IPS-18a (cell line): Measurements from ENCODE around the gene CREG2.

Experiments
- H3K27ac ChIP-seq: one replicate; pipeline ENCODE4 v1.5.1; 2013; ENCODE audit warnings: low read length
- H3K27me3 ChIP-seq: one replicate; pipeline ENCODE4 v1.6.1; 2013; ENCODE audit warnings: mild to moderate bottlenecking, low read length; ENCODE audit not compliant: control insufficient read depth, insufficient read depth
- H3K36me3 ChIP-seq: one replicate; pipeline ENCODE4 v1.6.1; 2013; ENCODE audit warnings: low read depth, low read length; ENCODE audit not compliant: control insufficient read depth
- H3K4me1 ChIP-seq: one replicate; pipeline ENCODE4 v1.6.1; 2013; ENCODE audit warnings: low read depth, low read length; ENCODE audit not compliant: control insufficient read depth
- H3K4me3 ChIP-seq: one replicate; pipeline ENCODE4 v1.5.1; 2013; ENCODE audit warnings: low read length
- H3K9ac ChIP-seq: one replicate; pipeline ENCODE4 v1.6.1; 2013; ENCODE audit warnings: mild to moderate bottlenecking, low read length, moderate library complexity
- H3K9me3 ChIP-seq: one replicate; pipeline ENCODE4 v1.6.1; 2013; ENCODE audit warnings: low read depth, low read length; ENCODE audit not compliant: control insufficient read depth

CREG2 gene

GRCh38 chr2:101387151-101387834, at the start of gene CREG2:
Gene CREG2, minus strand, starts transcription at chr2:101387503. Its CDS starts 46 bp downstream, at chr2:101387457.
- Histone ChIP-seq H3K9me3 (no peaks in the 10 kb centered on the region), H3K4me1 (peaks cover 3% of the 10 kb centered on the region), H3K27ac (no peak within 1 kb of the TSS), H3K4me3 (peak within 1 kb of the TSS; percentile 76), H3K9ac (no peak within 1 kb of the TSS), H3K36me3 (no peaks in the 10 kb centered on the region), H3K27me3 (peaks cover 42% of the 10 kb centered on the region)

- H3K27me3 ChIP-seq, result peaks cover 6% of the 10 kb centered on the region
- H3K9ac ChIP-seq, result peak overlapping the region; percentile 6
- no peaks in the 10 kb centered on the region for H3K36me3 ChIP-seq
- H3K9me3 ChIP-seq, result no peaks in the 10 kb centered on the region
- H3K27ac ChIP-seq, result no peak overlapping the region
- peaks cover 11% of the 10 kb centered on the region for H3K4me1 ChIP-seq
- no peak overlapping the region for H3K4me3 ChIP-seq
Observed at GRCh38 chr2:101435001-101435862, 47.9 kb upstream of the CREG2 start.

- Histone ChIP-seq H3K27me3 (peaks cover 6% of the 10 kb centered on the region), H3K4me3 (no peak overlapping the region), H3K4me1 (peaks cover 11% of the 10 kb centered on the region), H3K27ac (no peak overlapping the region), H3K9ac (no peak overlapping the region), H3K36me3 (no peaks in the 10 kb centered on the region), H3K9me3 (no peaks in the 10 kb centered on the region)
Observed at GRCh38 chr2:101433465-101433864, 46.2 kb upstream of the CREG2 start.

GRCh38 chr2:101432411-101433181, 45.3 kb upstream of the CREG2 start:
- Histone ChIP-seq H3K27ac (no peak overlapping the region), H3K36me3 (no peaks in the 10 kb centered on the region), H3K4me3 (no peak overlapping the region), H3K9me3 (no peaks in the 10 kb centered on the region), H3K4me1 (peaks cover 11% of the 10 kb centered on the region), H3K27me3 (peaks cover 6% of the 10 kb centered on the region), H3K9ac (no peak overlapping the region)

GRCh38 chr2:101431486-101431885, 44.2 kb upstream of the CREG2 start:
- Histone ChIP-seq H3K27me3 (peaks cover 6% of the 10 kb centered on the region), H3K9me3 (no peaks in the 10 kb centered on the region), H3K4me3 (no peak overlapping the region), H3K4me1 (peaks cover 11% of the 10 kb centered on the region), H3K9ac (no peak overlapping the region), H3K36me3 (no peaks in the 10 kb centered on the region), H3K27ac (no peak overlapping the region)

- H3K27me3 ChIP-seq, result peaks cover 6% of the 10 kb centered on the region
- H3K4me3 ChIP-seq, result no peak overlapping the region
- H3K4me1 ChIP-seq, result peaks cover 8% of the 10 kb centered on the region
- H3K36me3 ChIP-seq, result no peaks in the 10 kb centered on the region
- H3K9me3 ChIP-seq, result no peaks in the 10 kb centered on the region
- H3K9ac ChIP-seq, result no peak overlapping the region
- H3K27ac ChIP-seq, result no peak overlapping the region
Observed at GRCh38 chr2:101430156-101430555, 42.9 kb upstream of the CREG2 start.

- Histone ChIP-seq H3K36me3 (no peaks in the 10 kb centered on the region), H3K4me1 (peaks cover under 1% of the 10 kb centered on the region), H3K27ac (no peak overlapping the region), H3K4me3 (no peak overlapping the region), H3K27me3 (peaks cover 3% of the 10 kb centered on the region), H3K9ac (no peak overlapping the region), H3K9me3 (no peaks in the 10 kb centered on the region)
Observed at GRCh38 chr2:101429453-101429852, 42.1 kb upstream of the CREG2 start.

- no peak overlapping the region for H3K9ac ChIP-seq
- H3K4me3 ChIP-seq, result no peak overlapping the region
- H3K9me3 ChIP-seq, result no peaks in the 10 kb centered on the region
- no peaks in the 10 kb centered on the region for H3K27me3 ChIP-seq
- H3K36me3 ChIP-seq, result no peaks in the 10 kb centered on the region
- no peaks in the 10 kb centered on the region for H3K4me1 ChIP-seq
- no peak overlapping the region for H3K27ac ChIP-seq
Observed at GRCh38 chr2:101428422-101429176, 41.3 kb upstream of the CREG2 start.

GRCh38 chr2:101427743-101428142, 40.4 kb upstream of the CREG2 start:
- Histone ChIP-seq H3K36me3 (no peaks in the 10 kb centered on the region), H3K4me1 (no peaks in the 10 kb centered on the region), H3K27me3 (no peaks in the 10 kb centered on the region), H3K4me3 (no peak overlapping the region), H3K27ac (no peak overlapping the region), H3K9ac (no peak overlapping the region), H3K9me3 (no peaks in the 10 kb centered on the region)

- Histone ChIP-seq H3K36me3 (no peaks in the 10 kb centered on the region), H3K9ac (no peak overlapping the region), H3K9me3 (no peaks in the 10 kb centered on the region), H3K4me3 (no peak overlapping the region), H3K4me1 (no peaks in the 10 kb centered on the region), H3K27me3 (no peaks in the 10 kb centered on the region), H3K27ac (no peak overlapping the region)
Observed at GRCh38 chr2:101427240-101427639, 39.9 kb upstream of the CREG2 start.

GRCh38 chr2:101426822-101427221, 39.5 kb upstream of the CREG2 start:
- Histone ChIP-seq H3K4me3 (no peak overlapping the region), H3K27ac (no peak overlapping the region), H3K27me3 (no peaks in the 10 kb centered on the region), H3K36me3 (no peaks in the 10 kb centered on the region), H3K4me1 (no peaks in the 10 kb centered on the region), H3K9ac (no peak overlapping the region), H3K9me3 (no peaks in the 10 kb centered on the region)
